SU-DHL-6 (cell line): ENCODE results near the gene FOXD1.

Experiments
- EZH2phosphoT487 ChIP-seq: fragments of 200-600 bp; sonication (generic), shearing (Covaris generic); conservative IDR thresholded peaks from 2 replicates; pipeline ENCODE4 v1.6.1; 2018; ENCODE audit warnings: mild to moderate bottlenecking, antibody characterized with exemption, low read length, moderate library complexity, mixed read lengths
- TF ChIP-seq, protein P1 (sequence below): fragments of 200-600 bp; sonication (generic); IDR thresholded peaks from one replicate; pipeline ENCODE4 v1.5.1; 2017; ENCODE audit warnings: antibody characterized with exemption, mild to moderate bottlenecking, low read length, moderate library complexity; ENCODE audit not compliant: insufficient read depth, poor library complexity, severe bottlenecking

DNA sequence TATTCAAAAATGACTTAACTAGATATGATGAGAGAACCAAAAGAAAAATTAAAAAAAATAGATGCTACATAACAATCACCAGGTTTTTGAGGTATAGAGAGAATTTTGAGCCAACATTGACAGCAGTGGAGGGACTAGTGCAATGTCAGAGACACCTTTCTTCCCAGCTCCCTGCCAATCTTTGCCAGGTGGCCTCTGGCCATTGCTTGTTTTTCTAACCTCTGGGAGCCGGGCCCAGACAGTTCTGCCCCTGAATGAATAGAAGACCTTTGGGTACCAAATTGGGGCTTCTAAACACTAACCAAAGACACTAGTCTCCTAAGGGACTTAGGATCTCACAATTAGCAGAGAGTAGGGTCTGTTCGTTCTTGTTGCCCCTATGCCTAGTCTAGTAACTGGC is 33.4 kb downstream of the FOXD1 start:
- TF ChIP-seq EZH2phosphoT487: no peak
- TF ChIP-seq, protein P1, sequence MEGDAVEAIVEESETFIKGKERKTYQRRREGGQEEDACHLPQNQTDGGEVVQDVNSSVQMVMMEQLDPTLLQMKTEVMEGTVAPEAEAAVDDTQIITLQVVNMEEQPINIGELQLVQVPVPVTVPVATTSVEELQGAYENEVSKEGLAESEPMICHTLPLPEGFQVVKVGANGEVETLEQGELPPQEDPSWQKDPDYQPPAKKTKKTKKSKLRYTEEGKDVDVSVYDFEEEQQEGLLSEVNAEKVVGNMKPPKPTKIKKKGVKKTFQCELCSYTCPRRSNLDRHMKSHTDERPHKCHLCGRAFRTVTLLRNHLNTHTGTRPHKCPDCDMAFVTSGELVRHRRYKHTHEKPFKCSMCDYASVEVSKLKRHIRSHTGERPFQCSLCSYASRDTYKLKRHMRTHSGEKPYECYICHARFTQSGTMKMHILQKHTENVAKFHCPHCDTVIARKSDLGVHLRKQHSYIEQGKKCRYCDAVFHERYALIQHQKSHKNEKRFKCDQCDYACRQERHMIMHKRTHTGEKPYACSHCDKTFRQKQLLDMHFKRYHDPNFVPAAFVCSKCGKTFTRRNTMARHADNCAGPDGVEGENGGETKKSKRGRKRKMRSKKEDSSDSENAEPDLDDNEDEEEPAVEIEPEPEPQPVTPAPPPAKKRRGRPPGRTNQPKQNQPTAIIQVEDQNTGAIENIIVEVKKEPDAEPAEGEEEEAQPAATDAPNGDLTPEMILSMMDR: no peak
